ENCODE results near the gene PCBP3.

- no peak for TF ChIP-seq POLR2A (IDR thresholded peaks at IDR 0.05)
- TF ChIP-seq CTCF (IDR thresholded peaks at IDR 0.05): no peak
Measured at GRCh38 chr21:45962531-45963231, 319.2 kb downstream of the PCBP3 start.

Measured in lower leg skin (tissue), 3 donors.